ENCODE data around the gene ATRIP. TPM values are rescaled to one million over a fixed set of nuclear protein-coding genes. Genes with fewer than 3 reads are reported as not detected.

Gene ATRIP
- total and polyA plus RNA-seq, 10 of the 15 experiments (the other 5 are each of a cell fraction or from before 2014, with no cell fraction given): 1.4 to 16.0 (median 10.1) TPM

DNA sequence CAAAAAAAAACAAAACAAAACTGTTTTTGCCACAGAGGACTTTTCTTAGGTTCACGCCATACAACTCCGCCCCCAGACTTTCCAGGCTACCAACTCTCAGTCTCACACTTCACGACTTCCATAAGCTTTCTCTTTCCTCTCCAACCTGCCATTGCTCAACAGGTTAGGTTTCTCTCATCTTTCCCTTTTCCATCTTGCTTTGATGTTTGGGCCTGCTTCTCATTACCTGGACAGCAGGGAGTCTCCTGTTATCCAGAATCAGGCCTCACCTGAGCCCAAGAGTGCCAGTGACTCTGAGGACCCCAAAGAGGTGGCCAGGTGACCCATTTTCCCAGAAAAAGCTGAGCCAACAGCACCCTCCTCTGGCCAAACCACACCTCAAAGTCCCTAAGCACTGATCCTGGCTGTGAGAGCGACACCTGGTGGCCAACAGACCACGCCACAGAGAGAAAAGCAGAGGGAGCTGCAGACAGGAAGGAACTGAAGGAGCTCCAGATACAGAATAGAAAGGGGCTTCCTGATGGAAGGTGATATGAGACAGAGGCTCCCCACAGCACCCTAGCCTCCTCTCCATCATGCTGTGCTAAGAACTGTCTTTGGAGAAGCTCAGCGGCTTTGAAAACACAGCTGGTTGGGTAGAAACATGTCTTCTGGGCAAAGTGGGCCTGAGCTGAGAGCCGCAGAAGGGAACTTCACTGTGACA is 10.6 kb upstream of the ATRIP start (continued):
- no peak for TF ChIP-seq ZBTB33 (IDR thresholded peaks at IDR 0.05)
- peak; percentile 94; the same call in 1 of the 2 replicates for TF ChIP-seq WRNIP1 (IDR thresholded peaks at IDR 0.05; ENCODE audit: borderline replicate concordance, low read depth, low read length)
- TF ChIP-seq ATF2 (IDR thresholded peaks at IDR 0.05; ENCODE audit: low read length): no peak
- peak; percentile 92 for TF ChIP-seq RAD21 (IDR thresholded peaks at IDR 0.05; ENCODE audit: insufficient read depth, low read depth, low read length)
- TF ChIP-seq, protein P1, sequence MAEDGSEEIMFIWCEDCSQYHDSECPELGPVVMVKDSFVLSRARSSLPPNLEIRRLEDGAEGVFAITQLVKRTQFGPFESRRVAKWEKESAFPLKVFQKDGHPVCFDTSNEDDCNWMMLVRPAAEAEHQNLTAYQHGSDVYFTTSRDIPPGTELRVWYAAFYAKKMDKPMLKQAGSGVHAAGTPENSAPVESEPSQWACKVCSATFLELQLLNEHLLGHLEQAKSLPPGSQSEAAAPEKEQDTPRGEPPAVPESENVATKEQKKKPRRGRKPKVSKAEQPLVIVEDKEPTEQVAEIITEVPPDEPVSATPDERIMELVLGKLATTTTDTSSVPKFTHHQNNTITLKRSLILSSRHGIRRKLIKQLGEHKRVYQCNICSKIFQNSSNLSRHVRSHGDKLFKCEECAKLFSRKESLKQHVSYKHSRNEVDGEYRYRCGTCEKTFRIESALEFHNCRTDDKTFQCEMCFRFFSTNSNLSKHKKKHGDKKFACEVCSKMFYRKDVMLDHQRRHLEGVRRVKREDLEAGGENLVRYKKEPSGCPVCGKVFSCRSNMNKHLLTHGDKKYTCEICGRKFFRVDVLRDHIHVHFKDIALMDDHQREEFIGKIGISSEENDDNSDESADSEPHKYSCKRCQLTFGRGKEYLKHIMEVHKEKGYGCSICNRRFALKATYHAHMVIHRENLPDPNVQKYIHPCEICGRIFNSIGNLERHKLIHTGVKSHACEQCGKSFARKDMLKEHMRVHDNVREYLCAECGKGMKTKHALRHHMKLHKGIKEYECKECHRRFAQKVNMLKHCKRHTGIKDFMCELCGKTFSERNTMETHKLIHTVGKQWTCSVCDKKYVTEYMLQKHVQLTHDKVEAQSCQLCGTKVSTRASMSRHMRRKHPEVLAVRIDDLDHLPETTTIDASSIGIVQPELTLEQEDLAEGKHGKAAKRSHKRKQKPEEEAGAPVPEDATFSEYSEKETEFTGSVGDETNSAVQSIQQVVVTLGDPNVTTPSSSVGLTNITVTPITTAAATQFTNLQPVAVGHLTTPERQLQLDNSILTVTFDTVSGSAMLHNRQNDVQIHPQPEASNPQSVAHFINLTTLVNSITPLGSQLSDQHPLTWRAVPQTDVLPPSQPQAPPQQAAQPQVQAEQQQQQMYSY (CRISPR knock-in tag; IDR thresholded peaks at IDR 0.05): no peak
- TF ChIP-seq ASH2L (IDR thresholded peaks at IDR 0.05; ENCODE audit: borderline replicate concordance, low read depth): no peak
- TF ChIP-seq ATF3 (IDR thresholded peaks at IDR 0.05; ENCODE audit: borderline replicate concordance, extremely low read depth, low read depth, low read length): peak; percentile 67; the same call in 1 of the 2 replicates
- TF ChIP-seq E2F8 (IDR thresholded peaks at IDR 0.05; ENCODE audit: low read depth, partially characterized antibody): no peak
- TF ChIP-seq SUZ12 (IDR thresholded peaks at IDR 0.05; ENCODE audit: unreplicated experiment): no peak
- TF ChIP-seq EP300 (IDR thresholded peaks at IDR 0.05; ENCODE audit: borderline replicate concordance in 1 of 2, control insufficient read depth in 1 of 2, low read depth in 2 of 2, low read length in 2 of 2): no peak
- TF ChIP-seq PBX3 (IDR thresholded peaks at IDR 0.05; ENCODE audit: insufficient replicate concordance, low read depth, low read length): no peak
- TF ChIP-seq NR2C2 (IDR thresholded peaks at IDR 0.05; ENCODE audit: borderline replicate concordance, control insufficient read depth, insufficient read length, low read depth): no peak
- peak; percentile 32; the same call in 1 of the 2 replicates for TF ChIP-seq SPI1 (IDR thresholded peaks at IDR 0.05; ENCODE audit: borderline replicate concordance, insufficient read depth, low read depth, low read length)
- no peak for TF ChIP-seq BCL11A (IDR thresholded peaks at IDR 0.05; ENCODE audit: low read depth, low read length)
- TF ChIP-seq CBX3 (IDR thresholded peaks at IDR 0.05; ENCODE audit: borderline replicate concordance, low read depth): no peak

Measured in GM12878 (cell line).